ENCODE data around the gene TBC1D7. TPM values are rescaled to one million over a fixed set of nuclear protein-coding genes. Genes with fewer than 3 reads are reported as not detected.

TBC1D7 gene
- polyA plus RNA-seq, 1 of the 3 experiments (the other 2 are of a cell fraction) = 25.2 TPM

DNA sequence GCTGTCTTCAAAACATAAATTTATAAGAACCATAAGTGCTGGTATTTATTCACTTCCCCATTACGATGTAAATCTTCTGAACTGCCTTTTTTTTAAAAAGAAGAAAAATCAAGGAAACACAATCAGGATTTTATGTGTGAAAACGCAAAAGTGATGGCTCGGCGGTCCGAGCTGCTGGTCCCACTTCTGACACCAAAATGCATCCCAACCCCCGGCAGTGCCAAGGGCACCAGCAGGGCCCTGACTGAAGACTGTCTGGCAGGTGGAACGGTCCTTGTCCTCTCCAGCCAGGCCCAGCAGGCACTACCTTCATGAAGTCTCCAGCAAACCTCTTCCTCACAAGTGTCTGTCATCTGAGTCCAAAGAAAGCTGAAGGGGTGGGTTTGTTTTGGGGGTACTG is 41.2 kb downstream of the TBC1D7 start:
- H3F3A ChIP-seq (replicated peaks; ENCODE audit: insufficient read depth) = no peaks in the 10 kb centered on the region
- WGBS (ENCODE audit: low lambda C conversion rate) = 86% methylated on average over 6 of the region's 7 CpGs
- no peak overlapping the region for H3K4me3 ChIP-seq (ENCODE audit: low read depth in 2 of 2, low read length in 1 of 2)
- peaks cover 0 to 5% of the 10 kb centered on the region in 2 experiments for H3K36me3 ChIP-seq (replicated peaks in 1 of 2; ENCODE audit: control insufficient read depth in 1 of 2, insufficient read depth in 2 of 2, low read length in 1 of 2)
- POLR2A ChIA-PET = no interaction called here
- no peaks in the 10 kb centered on the region for H3K4me1 ChIP-seq (ENCODE audit: control insufficient read depth in 1 of 2, insufficient read depth in 2 of 2, low read depth in 1 of 2, low read length in 1 of 2)
- no peak overlapping the region for H3K4me2 ChIP-seq
- H3K27ac ChIP-seq (ENCODE audit: low read depth in 2 of 2, low read length in 1 of 2) = no peak overlapping the region
- H3K9me3 ChIP-seq = no peaks in the 10 kb centered on the region
- no peak overlapping the region for H3K9ac ChIP-seq
- H3K9me2 ChIP-seq = no peaks in the 10 kb centered on the region
- no peak overlapping the region for H2AFZ ChIP-seq (ENCODE audit: low read depth)
- H4K20me1 ChIP-seq (ENCODE audit: insufficient read depth) = no peaks in the 10 kb centered on the region
- H3K27me3 ChIP-seq (ENCODE audit: insufficient read depth) = no peaks in the 10 kb centered on the region
- H3K79me2 ChIP-seq (ENCODE audit: insufficient read depth) = no peaks in the 10 kb centered on the region
- TF ChIP-seq SMC3 (IDR thresholded peaks at IDR 0.05; ENCODE audit: low read depth, low read length) (no peak), FOSL2 (IDR thresholded peaks at IDR 0.05; ENCODE audit: borderline replicate concordance, low read depth) (no peak), GABPA (IDR thresholded peaks at IDR 0.05; ENCODE audit: low read depth) (no peak), MEF2A (IDR thresholded peaks at IDR 0.05; ENCODE audit: borderline replicate concordance, low read depth) (no peak), ZBTB33 (IDR thresholded peaks at IDR 0.05; ENCODE audit: borderline replicate concordance, low read depth) (no peak), RAD21 (IDR thresholded peaks at IDR 0.05; ENCODE audit: low read length) (no peak), TAF1 (IDR thresholded peaks at IDR 0.05; ENCODE audit: borderline replicate concordance, low read depth, low read length) (no peak), ELF1 (IDR thresholded peaks at IDR 0.05) (no peak)
- TF ChIP-seq, protein P1, sequence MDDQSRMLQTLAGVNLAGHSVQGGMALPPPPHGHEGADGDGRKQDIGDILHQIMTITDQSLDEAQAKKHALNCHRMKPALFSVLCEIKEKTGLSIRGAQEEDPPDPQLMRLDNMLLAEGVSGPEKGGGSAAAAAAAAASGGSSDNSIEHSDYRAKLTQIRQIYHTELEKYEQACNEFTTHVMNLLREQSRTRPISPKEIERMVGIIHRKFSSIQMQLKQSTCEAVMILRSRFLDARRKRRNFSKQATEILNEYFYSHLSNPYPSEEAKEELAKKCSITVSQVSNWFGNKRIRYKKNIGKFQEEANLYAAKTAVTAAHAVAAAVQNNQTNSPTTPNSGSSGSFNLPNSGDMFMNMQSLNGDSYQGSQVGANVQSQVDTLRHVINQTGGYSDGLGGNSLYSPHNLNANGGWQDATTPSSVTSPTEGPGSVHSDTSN (IDR thresholded peaks at IDR 0.05) = no peak
- TF ChIP-seq, protein P2, sequence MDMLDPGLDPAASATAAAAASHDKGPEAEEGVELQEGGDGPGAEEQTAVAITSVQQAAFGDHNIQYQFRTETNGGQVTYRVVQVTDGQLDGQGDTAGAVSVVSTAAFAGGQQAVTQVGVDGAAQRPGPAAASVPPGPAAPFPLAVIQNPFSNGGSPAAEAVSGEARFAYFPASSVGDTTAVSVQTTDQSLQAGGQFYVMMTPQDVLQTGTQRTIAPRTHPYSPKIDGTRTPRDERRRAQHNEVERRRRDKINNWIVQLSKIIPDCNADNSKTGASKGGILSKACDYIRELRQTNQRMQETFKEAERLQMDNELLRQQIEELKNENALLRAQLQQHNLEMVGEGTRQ (IDR thresholded peaks at IDR 0.05; ENCODE audit: borderline replicate concordance, low read depth, low read length) = no peak
- TF ChIP-seq, protein P3, sequence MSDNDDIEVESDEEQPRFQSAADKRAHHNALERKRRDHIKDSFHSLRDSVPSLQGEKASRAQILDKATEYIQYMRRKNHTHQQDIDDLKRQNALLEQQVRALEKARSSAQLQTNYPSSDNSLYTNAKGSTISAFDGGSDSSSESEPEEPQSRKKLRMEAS (IDR thresholded peaks at IDR 0.05; ENCODE audit: low read depth) = no peak
- CTCF ChIA-PET = interaction anchor here (1.7 kb wide), 1 partner anchor 376 kb away, joined by 3 read pairs; no protein-coding TSS in a partner anchor
- no peak for DNase-seq

DNA sequence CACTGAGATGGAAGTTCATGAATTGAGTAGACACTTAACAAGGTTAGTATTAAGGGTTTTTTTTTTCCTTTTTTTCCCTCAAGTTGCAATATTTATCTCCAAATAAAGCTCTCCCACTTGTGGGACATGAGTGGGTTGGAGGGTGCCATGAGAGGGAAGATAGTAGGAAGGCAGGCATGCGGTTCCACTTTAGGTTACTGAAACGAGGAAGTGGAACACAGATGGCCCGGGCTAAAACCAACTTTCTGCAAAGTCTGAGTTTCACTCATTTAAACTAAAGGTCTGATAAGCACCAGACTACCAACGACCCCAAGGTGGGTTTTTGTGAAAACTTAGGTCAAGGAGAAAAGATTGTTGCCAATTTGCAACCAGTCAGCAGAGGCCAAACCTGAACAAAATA is 42.2 kb downstream of the TBC1D7 start:
- no peak for DNase-seq
- Histone ChIP-seq H3K27me3 (ENCODE audit: insufficient read depth) (no peaks in the 10 kb centered on the region), H3K79me2 (ENCODE audit: insufficient read depth) (no peaks in the 10 kb centered on the region), H2AFZ (ENCODE audit: low read depth) (no peak overlapping the region), H3F3A (replicated peaks; ENCODE audit: insufficient read depth) (no peaks in the 10 kb centered on the region), H3K27ac (ENCODE audit: low read depth in 2 of 2, low read length in 1 of 2) (no peak overlapping the region), H3K9me2 (no peaks in the 10 kb centered on the region), H3K4me3 (ENCODE audit: low read depth in 2 of 2, low read length in 1 of 2) (no peak overlapping the region), H4K20me1 (ENCODE audit: insufficient read depth) (no peaks in the 10 kb centered on the region), H3K9ac (no peak overlapping the region), H3K4me1 (ENCODE audit: control insufficient read depth in 1 of 2, insufficient read depth in 2 of 2, low read depth in 1 of 2, low read length in 1 of 2) (no peaks in the 10 kb centered on the region), H3K36me3 (replicated peaks in 1 of 2; ENCODE audit: control insufficient read depth in 1 of 2, insufficient read depth in 2 of 2, low read length in 1 of 2) (peaks cover 0 to 5% of the 10 kb centered on the region in 2 experiments), H3K9me3 (no peaks in the 10 kb centered on the region), H3K4me2 (no peak overlapping the region)
- POLR2A ChIA-PET = no interaction called here
- 84% methylated on average over 4 of the region's 4 CpGs for WGBS (ENCODE audit: low lambda C conversion rate)
- TF ChIP-seq RFX5 (IDR thresholded peaks at IDR 0.05; ENCODE audit: low read length) = no peak
- CTCF ChIA-PET = no interaction called here

Data from SK-N-SH (cell line).